ENCODE data around the gene CIDEC. TPM values are rescaled to one million over a fixed set of nuclear protein-coding genes. Genes with fewer than 3 reads are reported as not detected.

Gene CIDEC
- total and polyA plus RNA-seq, 9 of the 15 experiments (the other 6 are each of a cell fraction or from before 2014, with no cell fraction given): not detected

DNA sequence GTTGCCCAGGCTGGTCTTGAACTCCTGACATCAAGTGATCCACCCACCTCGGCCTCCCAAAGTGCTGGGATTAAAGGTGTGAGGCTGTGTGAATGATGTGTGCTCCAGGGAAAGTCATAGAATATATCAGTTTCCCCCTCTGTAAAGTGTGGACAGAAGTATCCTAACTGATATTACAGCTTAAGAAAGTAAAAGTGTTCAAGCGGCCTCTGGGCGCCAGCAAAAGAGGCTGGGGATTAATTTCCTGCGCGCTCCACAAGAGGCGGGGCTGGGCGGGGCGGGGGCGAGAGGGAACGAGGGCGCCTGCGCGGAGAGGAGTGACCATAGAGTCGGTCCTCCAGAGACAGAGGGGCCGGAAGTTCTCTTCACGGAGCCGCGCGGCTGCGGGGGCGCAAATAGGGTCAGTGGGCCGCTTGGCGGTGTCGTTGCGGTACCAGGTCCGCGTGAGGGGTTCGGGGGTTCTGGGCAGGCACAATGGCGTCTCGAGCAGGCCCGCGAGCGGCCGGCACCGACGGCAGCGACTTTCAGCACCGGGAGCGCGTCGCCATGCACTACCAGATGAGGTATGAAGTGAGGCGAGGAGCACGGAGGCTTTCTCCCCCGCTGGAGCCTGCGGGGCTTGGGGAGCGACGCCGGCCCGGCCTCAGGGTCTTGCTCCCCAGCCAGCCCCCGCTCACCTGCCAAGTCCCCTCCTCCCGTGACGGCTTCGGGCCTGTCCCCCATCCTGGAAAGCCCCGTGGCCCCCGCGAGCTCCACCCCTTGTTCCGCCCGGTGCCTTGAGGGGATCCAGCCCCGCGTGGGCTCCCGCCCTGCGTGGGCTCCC, 10.4 kb upstream of the CIDEC start, which contains the start of gene JAGN1 (continued):
- TF ChIP-seq, protein P1, sequence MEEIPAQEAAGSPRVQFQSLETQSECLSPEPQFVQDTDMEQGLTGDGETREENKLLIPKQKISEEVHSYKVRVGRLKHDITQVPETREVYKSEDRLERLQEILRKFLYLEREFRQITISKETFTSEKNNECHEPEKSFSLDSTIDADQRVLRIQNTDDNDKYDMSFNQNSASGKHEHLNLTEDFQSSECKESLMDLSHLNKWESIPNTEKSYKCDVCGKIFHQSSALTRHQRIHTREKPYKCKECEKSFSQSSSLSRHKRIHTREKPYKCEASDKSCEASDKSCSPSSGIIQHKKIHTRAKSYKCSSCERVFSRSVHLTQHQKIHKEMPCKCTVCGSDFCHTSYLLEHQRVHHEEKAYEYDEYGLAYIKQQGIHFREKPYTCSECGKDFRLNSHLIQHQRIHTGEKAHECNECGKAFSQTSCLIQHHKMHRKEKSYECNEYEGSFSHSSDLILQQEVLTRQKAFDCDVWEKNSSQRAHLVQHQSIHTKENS (CRISPR knock-in tag; IDR thresholded peaks at IDR 0.05): no peak
- TF ChIP-seq ZBTB40 (IDR thresholded peaks at IDR 0.05): peak; percentile 86
- TF ChIP-seq ZBTB40 (CRISPR knock-in tag; IDR thresholded peaks at IDR 0.05): no peak
- TF ChIP-seq, protein P2, sequence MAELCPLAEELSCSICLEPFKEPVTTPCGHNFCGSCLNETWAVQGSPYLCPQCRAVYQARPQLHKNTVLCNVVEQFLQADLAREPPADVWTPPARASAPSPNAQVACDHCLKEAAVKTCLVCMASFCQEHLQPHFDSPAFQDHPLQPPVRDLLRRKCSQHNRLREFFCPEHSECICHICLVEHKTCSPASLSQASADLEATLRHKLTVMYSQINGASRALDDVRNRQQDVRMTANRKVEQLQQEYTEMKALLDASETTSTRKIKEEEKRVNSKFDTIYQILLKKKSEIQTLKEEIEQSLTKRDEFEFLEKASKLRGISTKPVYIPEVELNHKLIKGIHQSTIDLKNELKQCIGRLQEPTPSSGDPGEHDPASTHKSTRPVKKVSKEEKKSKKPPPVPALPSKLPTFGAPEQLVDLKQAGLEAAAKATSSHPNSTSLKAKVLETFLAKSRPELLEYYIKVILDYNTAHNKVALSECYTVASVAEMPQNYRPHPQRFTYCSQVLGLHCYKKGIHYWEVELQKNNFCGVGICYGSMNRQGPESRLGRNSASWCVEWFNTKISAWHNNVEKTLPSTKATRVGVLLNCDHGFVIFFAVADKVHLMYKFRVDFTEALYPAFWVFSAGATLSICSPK (IDR thresholded peaks at IDR 0.05; ENCODE audit: borderline replicate concordance): no peak
- TF ChIP-seq DMBX1 (CRISPR knock-in tag; IDR thresholded peaks at IDR 0.05; ENCODE audit: borderline replicate concordance): no peak; the same call in 1 of the 2 replicates
- peak; percentile 94; the same call in 1 of the 2 replicates for TF ChIP-seq FOXK1 (CRISPR knock-in tag; IDR thresholded peaks at IDR 0.05; ENCODE audit: borderline replicate concordance)
- TF ChIP-seq RBBP5 (IDR thresholded peaks at IDR 0.05; ENCODE audit: borderline replicate concordance, insufficient read depth, low read length, poor library complexity, severe bottlenecking): peak; percentile 98
- no peak for TF ChIP-seq POLR3G (IDR thresholded peaks at IDR 0.05; ENCODE audit: extremely low read depth, insufficient read length, insufficient replicate concordance)
- no peak for TF ChIP-seq ZNF444 (CRISPR knock-in tag; IDR thresholded peaks at IDR 0.05)
- TF ChIP-seq LEF1 (IDR thresholded peaks at IDR 0.05): no peak; the same call in 1 of the 2 replicates
- TF ChIP-seq FOXP1 (CRISPR knock-in tag; IDR thresholded peaks at IDR 0.05): peak; percentile 91
- TF ChIP-seq ZNF134 (CRISPR knock-in tag; conservative IDR thresholded peaks at IDR 0.05): no peak
- 0 out of 2 replicates have a peak, but pooled peaks have one; percentile 17 for TF ChIP-seq ZC3H11A (IDR thresholded peaks at IDR 0.05; ENCODE audit: low read depth, low read length)
- no peak; the same call in 1 of the 2 replicates for TF ChIP-seq RNF2 (IDR thresholded peaks at IDR 0.05)
- no peak for TF ChIP-seq ZNF408 (CRISPR knock-in tag; IDR thresholded peaks at IDR 0.05; ENCODE audit: low read depth)
- TF ChIP-seq ZNF507 (tag; conservative IDR thresholded peaks at IDR 0.05): no peak
